HepG2 (cell line): ENCODE measurements around the gene CNNM4. TPM values are rescaled to one million over a fixed set of nuclear protein-coding genes. Genes with fewer than 3 reads are reported as not detected.

Experiments
- ARID2 ChIP-seq: sonication (generic); formaldehyde crosslinking; IDR thresholded peaks from 2 replicates; pipeline ENCODE4 v1.8.1; 2022; ENCODE audit warnings: mild to moderate bottlenecking, missing genetic modification reagents, borderline replicate concordance
- ATF7 ChIP-seq, 2 experiments: fragments of 450-650 bp in 1 of 2; sonication (generic) in 1 of 2; formaldehyde crosslinking in 1 of 2; IDR thresholded peaks; 2 replicates each; pipeline versions ENCODE4 v1.4.0 to v1.6.1; 2016 to 2020; ENCODE audit warnings: antibody characterized with exemption in 1 of 2, mild to moderate bottlenecking in 1 of 2, missing genetic modification reagents in 1 of 2
- ATM ChIP-seq: fragments of 450-650 bp; IDR thresholded peaks from 2 replicates; pipeline ENCODE4 v1.7.1; 2017; ENCODE audit warnings: mild to moderate bottlenecking, borderline replicate concordance
- CCDC6 ChIP-seq: sonication (generic); formaldehyde crosslinking; IDR thresholded peaks from 2 replicates; pipeline ENCODE4 v1.8.1; 2022; ENCODE audit warnings: mild to moderate bottlenecking, missing genetic modification reagents, moderate library complexity
- GATAD1 ChIP-seq: IDR thresholded peaks from 2 replicates; pipeline ENCODE4 v1.6.1; 2016; ENCODE audit warnings: missing genetic modification reagents, missing compliant biosample characterization
- HMGA1 ChIP-seq: sonication (generic); formaldehyde crosslinking; conservative IDR thresholded peaks from 2 replicates; pipeline ENCODE4 v1.4.0; 2020; ENCODE audit warnings: missing genetic modification reagents
- HNF4G ChIP-seq, 2 experiments: sonication (generic) in 1 of 2; formaldehyde crosslinking in 1 of 2; IDR thresholded peaks; 2 replicates each; pipeline versions ENCODE4 v1.4.0 to v1.6.1; 2011 to 2020; ENCODE audit warnings: borderline replicate concordance in 2 of 2, low read depth in 2 of 2, mild to moderate bottlenecking in 2 of 2, low read length in 1 of 2, missing genetic modification reagents in 1 of 2, moderate library complexity in 1 of 2
- HOXA7 ChIP-seq: sonication (generic); formaldehyde crosslinking; IDR thresholded peaks from 2 replicates; pipeline ENCODE4 v1.8.1; 2022; ENCODE audit warnings: mild to moderate bottlenecking, missing genetic modification reagents, moderate library complexity
- IKZF4 ChIP-seq: sonication (generic); formaldehyde crosslinking; IDR thresholded peaks from 2 replicates; pipeline ENCODE4 v1.5.1; 2020; ENCODE audit warnings: borderline replicate concordance, mild to moderate bottlenecking, low read depth, missing genetic modification reagents; ENCODE audit errors: not compliant biosample characterization
- KDM5B ChIP-seq: sonication (generic); formaldehyde crosslinking; IDR thresholded peaks from 2 replicates; pipeline ENCODE4 v1.4.0; 2020; ENCODE audit warnings: missing genetic modification reagents, mild to moderate bottlenecking, borderline replicate concordance
- NR2F1 ChIP-seq, 2 experiments: fragments of 450-650 bp in 1 of 2; formaldehyde crosslinking in 1 of 2; IDR thresholded peaks; 2 replicates each; pipeline versions ENCODE4 v1.5.0 to v1.6.1; 2016 to 2020; ENCODE audit warnings: mild to moderate bottlenecking in 1 of 2, missing compliant biosample characterization in 1 of 2, missing genetic modification reagents in 1 of 2, moderate library complexity in 1 of 2
- PAX8 ChIP-seq: sonication (generic); formaldehyde crosslinking; IDR thresholded peaks from 2 replicates; pipeline ENCODE4 v1.8.0; 2022; ENCODE audit warnings: mild to moderate bottlenecking, missing genetic modification reagents, borderline replicate concordance
- PHF20 ChIP-seq: sonication (generic); formaldehyde crosslinking; IDR thresholded peaks from 2 replicates; pipeline ENCODE4 v1.5.0; 2020; ENCODE audit warnings: mild to moderate bottlenecking, missing genetic modification reagents
- RBFOX2 ChIP-seq: fragments of 200-400 bp; formaldehyde crosslinking; IDR thresholded peaks from 2 replicates; pipeline ENCODE4 v1.6.1; 2017; ENCODE audit warnings: low read depth, mild to moderate bottlenecking, low read length
- RNF2 ChIP-seq: fragments of 450-650 bp; conservative IDR thresholded peaks from 2 replicates; pipeline ENCODE4 v1.6.1; 2016; ENCODE audit warnings: low read depth
- SMARCC2 ChIP-seq: fragments of 450-650 bp; IDR thresholded peaks from 2 replicates; pipeline ENCODE4 v1.6.1; 2017; ENCODE audit warnings: antibody characterized with exemption, mild to moderate bottlenecking
- TCF12 ChIP-seq, 2 experiments: fragments of 450-650 bp in 1 of 2; sonication (generic) in 1 of 2; formaldehyde crosslinking in 1 of 2; IDR thresholded peaks; 2 replicates each; pipeline versions ENCODE4 v1.6.1 to v1.8.0; 2017 to 2022; ENCODE audit warnings: antibody characterized with exemption in 1 of 2, mild to moderate bottlenecking in 1 of 2, missing genetic modification reagents in 1 of 2, moderate library complexity in 1 of 2
- TMF1 ChIP-seq: sonication (generic); formaldehyde crosslinking; IDR thresholded peaks from 2 replicates; pipeline ENCODE4 v1.8.1; 2022; ENCODE audit warnings: low read depth, missing genetic modification reagents
- TP53 ChIP-seq: sonication (generic); formaldehyde crosslinking; conservative IDR thresholded peaks from 2 replicates; pipeline ENCODE4 v1.4.0; 2020; ENCODE audit warnings: missing genetic modification reagents
- ZIK1 ChIP-seq: sonication (generic); formaldehyde crosslinking; IDR thresholded peaks from 2 replicates; pipeline ENCODE4 v1.5.0; 2020; ENCODE audit warnings: mild to moderate bottlenecking, low read depth, missing genetic modification reagents, borderline replicate concordance
- ZKSCAN5 ChIP-seq: sonication (generic); formaldehyde crosslinking; IDR thresholded peaks from 2 replicates; pipeline ENCODE4 v1.5.1; 2020; ENCODE audit warnings: mild to moderate bottlenecking, missing genetic modification reagents
- ZKSCAN8 ChIP-seq: IDR thresholded peaks from 2 replicates; pipeline ENCODE4 v1.6.1; 2016; ENCODE audit warnings: borderline replicate concordance, missing genetic modification reagents, missing compliant biosample characterization
- ZNF101 ChIP-seq: sonication (generic); formaldehyde crosslinking; IDR thresholded peaks from 2 replicates; pipeline ENCODE4 v1.4.0; 2020; ENCODE audit warnings: mild to moderate bottlenecking, low read depth, missing genetic modification reagents, borderline replicate concordance
- ZNF138 ChIP-seq: sonication (generic); formaldehyde crosslinking; IDR thresholded peaks from 2 replicates; pipeline ENCODE4 v1.5.0; 2020; ENCODE audit warnings: mild to moderate bottlenecking, low read depth, missing genetic modification reagents
- ZNF263 ChIP-seq: sonication (generic); formaldehyde crosslinking; IDR thresholded peaks from 2 replicates; pipeline ENCODE4 v1.4.0; 2020; ENCODE audit warnings: missing genetic modification reagents
- ZNF292 ChIP-seq: sonication (generic); formaldehyde crosslinking; IDR thresholded peaks from 2 replicates; pipeline ENCODE4 v1.8.1; 2022; ENCODE audit warnings: mild to moderate bottlenecking, low read depth, missing genetic modification reagents, borderline replicate concordance
- ZNF331 ChIP-seq: sonication (generic); formaldehyde crosslinking; IDR thresholded peaks from 2 replicates; pipeline ENCODE4 v1.4.0; 2020; ENCODE audit warnings: missing genetic modification reagents
- ZNF354B ChIP-seq: sonication (generic); formaldehyde crosslinking; IDR thresholded peaks from 2 replicates; pipeline ENCODE4 v1.8.0; 2022; ENCODE audit warnings: mild to moderate bottlenecking, missing genetic modification reagents
- ZNF562 ChIP-seq: sonication (generic); formaldehyde crosslinking; IDR thresholded peaks from 2 replicates; pipeline ENCODE4 v1.8.0; 2022; ENCODE audit warnings: missing genetic modification reagents, borderline replicate concordance
- ZNF614 ChIP-seq: IDR thresholded peaks from 2 replicates; pipeline ENCODE4 v1.6.1; 2018; ENCODE audit warnings: missing biosample characterization, missing genetic modification reagents, inconsistent platforms, borderline replicate concordance
- ZSCAN30 ChIP-seq: sonication (generic); formaldehyde crosslinking; IDR thresholded peaks from 2 replicates; pipeline ENCODE4 v1.5.0; 2020; ENCODE audit warnings: mild to moderate bottlenecking, missing genetic modification reagents
- polyA plus RNA-seq, 8 experiments: library from polyadenylated mRNA; depleted of rRNA in 3 of 8; stranded (reverse) in 7 of 8; unstranded in 1 of 8; fragments of >200 nt; fragmentation: Illumina TruSeq in 4 of 8; extraction: Trizol in 4 of 8; gene quantifications; 2 replicates each; pipeline versions ENCODE4 v1.2.1 to v1.2.3, GENCODE V29; 2011 to 2016; ENCODE audit warnings: low read depth in 4 of 8, missing spikeins in 1 of 8, mixed read lengths in 1 of 8; ENCODE audit not compliant: insufficient read depth in 1 of 8
- total RNA-seq, 5 experiments: library from RNA; depleted of rRNA; stranded (reverse); fragments of >200 nt; fragmentation: Illumina TruSeq; extraction: Trizol; gene quantifications; 2 replicates each; pipeline ENCODE4 v1.2.3, GENCODE V29; 2016; ENCODE audit warnings: low read depth in 1 of 5
- TF ChIP-seq, protein P1 (sequence below): sonication (generic); formaldehyde crosslinking; IDR thresholded peaks from 2 replicates; pipeline ENCODE4 v1.4.0; 2020; ENCODE audit warnings: missing genetic modification reagents

CNNM4 gene
- total and polyA plus RNA-seq, 2 of the 13 experiments (the other 11 are each of a cell fraction or from before 2014, with no cell fraction given) = 5.9 to 8.4 TPM

DNA sequence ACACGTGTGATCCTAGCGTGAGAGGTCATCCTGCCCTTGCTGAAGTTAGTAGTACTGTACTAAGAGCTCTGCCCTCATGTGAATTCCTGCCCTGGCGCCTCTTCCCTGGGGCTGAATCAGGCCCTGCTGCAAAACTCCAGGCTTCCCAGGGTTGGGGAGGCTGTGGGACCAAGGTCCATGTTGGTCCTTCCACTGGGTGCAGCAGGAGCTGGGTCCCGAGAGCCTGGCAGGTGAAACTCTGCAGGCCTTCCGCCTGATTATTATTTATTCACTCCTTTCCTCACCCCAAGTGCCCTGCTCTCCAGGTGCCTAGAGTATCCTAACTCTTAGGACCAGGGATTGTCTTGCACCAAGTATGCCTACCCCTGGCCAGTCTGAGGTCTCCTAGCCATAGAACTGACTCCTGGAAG is 50.1 kb downstream of the CNNM4 start (continued):
- TF ChIP-seq, protein P1, sequence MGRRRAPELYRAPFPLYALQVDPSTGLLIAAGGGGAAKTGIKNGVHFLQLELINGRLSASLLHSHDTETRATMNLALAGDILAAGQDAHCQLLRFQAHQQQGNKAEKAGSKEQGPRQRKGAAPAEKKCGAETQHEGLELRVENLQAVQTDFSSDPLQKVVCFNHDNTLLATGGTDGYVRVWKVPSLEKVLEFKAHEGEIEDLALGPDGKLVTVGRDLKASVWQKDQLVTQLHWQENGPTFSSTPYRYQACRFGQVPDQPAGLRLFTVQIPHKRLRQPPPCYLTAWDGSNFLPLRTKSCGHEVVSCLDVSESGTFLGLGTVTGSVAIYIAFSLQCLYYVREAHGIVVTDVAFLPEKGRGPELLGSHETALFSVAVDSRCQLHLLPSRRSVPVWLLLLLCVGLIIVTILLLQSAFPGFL (CRISPR knock-in tag) = no peak
- TF ChIP-seq ZNF614 (CRISPR knock-in tag) (no peak), ARID2 (CRISPR knock-in tag) (no peak), HMGA1 (CRISPR knock-in tag) (no peak), ZNF331 (CRISPR knock-in tag) (peak; percentile 54), ZNF101 (CRISPR knock-in tag) (no peak), GATAD1 (peak; percentile 37; the same call in 1 of the 2 replicates), PAX8 (CRISPR knock-in tag) (0 out of 2 replicates have a peak, but pooled peaks have one; percentile 71), HNF4G (IDR thresholded peaks at IDR 0.05; ENCODE audit: borderline replicate concordance, low read depth, low read length) (peak; percentile 82), HNF4G (CRISPR knock-in tag; IDR thresholded peaks at IDR 0.05; ENCODE audit: borderline replicate concordance, low read depth) (peak; percentile 77; the same call in 1 of the 2 replicates), TP53 (CRISPR knock-in tag) (no peak), HOXA7 (no peak), PHF20 (0 out of 2 replicates have a peak, but pooled peaks have one; percentile 38), IKZF4 (CRISPR knock-in tag) (no peak), RNF2 (no peak), ZNF354B (no peak), CCDC6 (CRISPR knock-in tag) (0 out of 2 replicates have a peak, but pooled peaks have one; percentile 35), KDM5B (CRISPR knock-in tag) (0 out of 2 replicates have a peak, but pooled peaks have one; percentile 11), NR2F1 (CRISPR knock-in tag; IDR thresholded peaks at IDR 0.05) (0 out of 4 replicates have a peak, but pooled peaks of 1 of the 2 experiments have one; percentile 30), ZSCAN30 (CRISPR knock-in tag) (no peak), ZKSCAN8 (CRISPR knock-in tag) (no peak), ATF7 (IDR thresholded peaks at IDR 0.05) (no peak), ATF7 (CRISPR knock-in tag; IDR thresholded peaks at IDR 0.05) (0 out of 2 replicates have a peak, but pooled peaks have one; percentile 12), ZNF263 (CRISPR knock-in tag) (peak; percentile 33; the same call in 1 of the 2 replicates), TCF12 (IDR thresholded peaks at IDR 0.05) (no peak), TCF12 (CRISPR knock-in tag; IDR thresholded peaks at IDR 0.05) (no peak), ZIK1 (CRISPR knock-in tag) (no peak), ZNF138 (CRISPR knock-in tag) (no peak), ZNF292 (CRISPR knock-in tag) (peak; percentile 86; the same call in 1 of the 2 replicates), ATM (no peak), SMARCC2 (no peak), RBFOX2 (no peak), ZNF562 (CRISPR knock-in tag) (no peak), ZKSCAN5 (CRISPR knock-in tag) (no peak), TMF1 (CRISPR knock-in tag) (no peak)
